HUES64 (cell line): ENCODE results near the gene CMTM4.

Experiments
- H3K27ac ChIP-seq: 2 replicates; pipeline ENCODE4 v1.7.0; 2013; ENCODE audit warnings: low read depth, low read length, inconsistent platforms
- H3K27me3 ChIP-seq: 2 replicates; pipeline ENCODE4 v1.6.1; 2013; ENCODE audit warnings: mild to moderate bottlenecking, low read length; ENCODE audit not compliant: insufficient read depth
- H3K36me3 ChIP-seq: 2 replicates; pipeline ENCODE4 v1.6.1; 2013; ENCODE audit warnings: mild to moderate bottlenecking, low read length; ENCODE audit not compliant: insufficient read depth
- H3K4me1 ChIP-seq: 2 replicates; pipeline ENCODE4 v1.6.1; 2013; ENCODE audit warnings: mild to moderate bottlenecking, low read length, moderate library complexity; ENCODE audit not compliant: insufficient read depth
- H3K4me3 ChIP-seq: 2 replicates; pipeline ENCODE4 v1.5.1; 2013; ENCODE audit warnings: mild to moderate bottlenecking, low read length, moderate library complexity
- H3K9ac ChIP-seq: 2 replicates; pipeline ENCODE4 v1.6.1; 2013; ENCODE audit warnings: mild to moderate bottlenecking, low read depth, low read length
- H3K9me3 ChIP-seq: 2 replicates; pipeline ENCODE4 v1.6.1; 2013; ENCODE audit warnings: low read depth, low read length; ENCODE audit not compliant: insufficient read depth
- WGBS: fragments of 150-250, 120-280 bp; methylation state at CpG from one replicate; pipeline ENCODE4 v1.1.7; 2013; ENCODE audit warnings: missing lambda C conversion rate; 5-methylcytosine and 5-hydroxymethylcytosine counted together

Gene CMTM4

GRCh38 chr16:66720766-66721165, 24.2 kb upstream of the CMTM4 start:
- no peaks in the 10 kb centered on the region for H3K4me1 ChIP-seq
- no peaks in the 10 kb centered on the region for H3K27me3 ChIP-seq
- H3K36me3 ChIP-seq = peaks cover 68% of the 10 kb centered on the region
- no peak overlapping the region for H3K9ac ChIP-seq
- H3K9me3 ChIP-seq = no peaks in the 10 kb centered on the region
- H3K27ac ChIP-seq = no peak overlapping the region
- H3K4me3 ChIP-seq = no peak overlapping the region
- 91% methylated on average over 3 of the region's 3 CpGs for WGBS

- H3K9me3 ChIP-seq = no peaks in the 10 kb centered on the region
- WGBS = 95% methylated on average over 4 of the region's 4 CpGs
- no peak overlapping the region for H3K4me3 ChIP-seq
- H3K4me1 ChIP-seq = no peaks in the 10 kb centered on the region
- no peaks in the 10 kb centered on the region for H3K27me3 ChIP-seq
- no peak overlapping the region for H3K27ac ChIP-seq
- H3K9ac ChIP-seq = no peak overlapping the region
- H3K36me3 ChIP-seq = peaks cover 53% of the 10 kb centered on the region
Measured at GRCh38 chr16:66719246-66719645, 22.7 kb upstream of the CMTM4 start.

GRCh38 chr16:66717776-66718175, 21.2 kb upstream of the CMTM4 start:
- Histone ChIP-seq H3K27me3 (no peaks in the 10 kb centered on the region), H3K9ac (no peak overlapping the region), H3K4me1 (no peaks in the 10 kb centered on the region), H3K27ac (no peak overlapping the region; the same call in 1 of the 2 replicates), H3K4me3 (no peak overlapping the region), H3K36me3 (peaks cover 39% of the 10 kb centered on the region), H3K9me3 (no peaks in the 10 kb centered on the region)
- 94% methylated on average over 3 of the region's 4 CpGs for WGBS

- Histone ChIP-seq H3K9me3 (no peaks in the 10 kb centered on the region), H3K9ac (no peak overlapping the region), H3K36me3 (peaks cover 33% of the 10 kb centered on the region), H3K4me1 (no peaks in the 10 kb centered on the region), H3K4me3 (no peak overlapping the region), H3K27ac (no peak overlapping the region), H3K27me3 (no peaks in the 10 kb centered on the region)
- WGBS = 80% methylated on average over 12 of the region's 12 CpGs
Measured at GRCh38 chr16:66717112-66717675, 20.7 kb upstream of the CMTM4 start.

- no peak overlapping the region for H3K9ac ChIP-seq
- no peaks in the 10 kb centered on the region for H3K4me1 ChIP-seq
- H3K4me3 ChIP-seq = no peak overlapping the region
- H3K27ac ChIP-seq = no peak overlapping the region
- 74% methylated on average over 6 of the region's 6 CpGs for WGBS
- peaks cover 4% of the 10 kb centered on the region; the same call in 1 of the 2 replicates for H3K9me3 ChIP-seq
- no peaks in the 10 kb centered on the region for H3K27me3 ChIP-seq
- H3K36me3 ChIP-seq = peaks cover 10% of the 10 kb centered on the region
Measured at GRCh38 chr16:66714654-66715307, 18.2 kb upstream of the CMTM4 start.

- WGBS = 95% methylated on average over 6 of the region's 6 CpGs
- H3K27ac ChIP-seq = no peak overlapping the region
- no peak overlapping the region for H3K4me3 ChIP-seq
- H3K36me3 ChIP-seq = peaks cover 4% of the 10 kb centered on the region
- peaks cover 4% of the 10 kb centered on the region; the same call in 1 of the 2 replicates for H3K9me3 ChIP-seq
- no peak overlapping the region for H3K9ac ChIP-seq
- no peaks in the 10 kb centered on the region for H3K27me3 ChIP-seq
- no peaks in the 10 kb centered on the region for H3K4me1 ChIP-seq
Measured at GRCh38 chr16:66714062-66714461, 17.5 kb upstream of the CMTM4 start.

- 63% methylated on average over 1 of the region's 2 CpGs for WGBS
- H3K4me3 ChIP-seq = no peak overlapping the region
- no peak overlapping the region for H3K27ac ChIP-seq
- H3K9me3 ChIP-seq = peaks cover 4% of the 10 kb centered on the region; the same call in 1 of the 2 replicates
- no peaks in the 10 kb centered on the region for H3K4me1 ChIP-seq
- H3K36me3 ChIP-seq = no peaks in the 10 kb centered on the region
- no peak overlapping the region for H3K9ac ChIP-seq
- H3K27me3 ChIP-seq = no peaks in the 10 kb centered on the region
Measured at GRCh38 chr16:66713076-66713475, 16.5 kb upstream of the CMTM4 start.

GRCh38 chr16:66712512-66712911, 16.0 kb upstream of the CMTM4 start:
- H3K4me1 ChIP-seq = no peaks in the 10 kb centered on the region
- H3K27me3 ChIP-seq = no peaks in the 10 kb centered on the region
- H3K9ac ChIP-seq = no peak overlapping the region
- H3K27ac ChIP-seq = no peak overlapping the region
- no peak overlapping the region for H3K4me3 ChIP-seq
- H3K9me3 ChIP-seq = peaks cover 4% of the 10 kb centered on the region; the same call in 1 of the 2 replicates
- no peaks in the 10 kb centered on the region for H3K36me3 ChIP-seq

- no peaks in the 10 kb centered on the region for H3K36me3 ChIP-seq
- no peaks in the 10 kb centered on the region for H3K4me1 ChIP-seq
- H3K4me3 ChIP-seq = no peak overlapping the region
Measured at GRCh38 chr16:66711581-66711980, 15.0 kb upstream of the CMTM4 start.

GRCh38 chr16:66706506-66706880, 9.9 kb upstream of the CMTM4 start:
- H3K4me3 ChIP-seq = no peak overlapping the region
- no peaks in the 10 kb centered on the region for H3K4me1 ChIP-seq
- no peaks in the 10 kb centered on the region for H3K9me3 ChIP-seq
- WGBS = 84% methylated on average over 8 of the region's 8 CpGs
- H3K36me3 ChIP-seq = no peaks in the 10 kb centered on the region
- no peak overlapping the region for H3K9ac ChIP-seq
- H3K27ac ChIP-seq = no peak overlapping the region
- H3K27me3 ChIP-seq = no peaks in the 10 kb centered on the region

More at GRCh38 chr16:66711581-66711980, 15.0 kb upstream of the CMTM4 start:
- peaks cover 4% of the 10 kb centered on the region; the same call in 1 of the 2 replicates for H3K9me3 ChIP-seq
- no peak overlapping the region for H3K27ac ChIP-seq
- no peaks in the 10 kb centered on the region for H3K27me3 ChIP-seq
- H3K9ac ChIP-seq = no peak overlapping the region

- H3K4me3 ChIP-seq = no peak overlapping the region
- WGBS = 95% methylated on average over 11 of the region's 11 CpGs
- H3K27ac ChIP-seq = no peak overlapping the region
- no peak overlapping the region for H3K9ac ChIP-seq
- no peaks in the 10 kb centered on the region for H3K9me3 ChIP-seq
- no peaks in the 10 kb centered on the region for H3K4me1 ChIP-seq
- no peaks in the 10 kb centered on the region for H3K36me3 ChIP-seq
- H3K27me3 ChIP-seq = no peaks in the 10 kb centered on the region
Measured at GRCh38 chr16:66705790-66706505, 9.4 kb upstream of the CMTM4 start.
